Measurements from ENCODE around the gene SCN5A.

Gene SCN5A

DNA sequence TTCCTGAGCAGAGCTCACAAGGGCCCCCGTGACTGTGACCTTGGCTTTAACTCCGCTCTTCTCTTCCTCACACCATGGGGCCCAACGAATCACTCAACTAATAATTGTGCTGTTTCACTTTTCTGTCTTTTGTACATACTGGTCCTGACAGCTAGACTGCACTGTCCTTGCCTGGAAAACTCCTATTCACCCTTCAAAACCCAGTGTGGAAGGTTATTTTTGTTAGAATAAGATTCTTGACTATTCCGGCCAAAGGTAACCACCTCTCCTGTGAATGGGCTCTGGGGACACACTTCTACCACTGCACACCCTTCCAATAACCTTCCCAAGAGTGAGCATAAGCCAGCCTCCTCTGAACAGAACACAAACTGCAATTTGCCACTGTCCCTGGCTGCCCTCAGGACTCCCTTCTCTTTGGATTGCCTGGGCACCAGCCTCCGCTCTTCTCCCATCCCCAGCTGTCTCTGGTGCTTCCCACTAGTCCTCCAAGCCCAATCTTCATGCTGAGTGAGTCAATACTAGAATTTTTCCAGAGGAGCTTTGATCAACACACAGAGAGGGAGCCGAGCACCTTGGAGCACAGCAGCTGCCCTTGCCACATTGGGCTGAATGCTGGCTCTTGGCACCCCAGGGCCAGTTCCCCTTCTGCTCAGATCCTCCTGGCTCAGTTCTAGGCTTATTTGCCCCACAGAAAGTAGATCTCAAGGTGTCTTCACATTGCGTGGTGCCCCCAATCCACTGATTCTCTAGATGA is 2.1 kb downstream of the SCN5A start:
- no peak for DNase-seq (ENCODE audit: low spot score)

DNA sequence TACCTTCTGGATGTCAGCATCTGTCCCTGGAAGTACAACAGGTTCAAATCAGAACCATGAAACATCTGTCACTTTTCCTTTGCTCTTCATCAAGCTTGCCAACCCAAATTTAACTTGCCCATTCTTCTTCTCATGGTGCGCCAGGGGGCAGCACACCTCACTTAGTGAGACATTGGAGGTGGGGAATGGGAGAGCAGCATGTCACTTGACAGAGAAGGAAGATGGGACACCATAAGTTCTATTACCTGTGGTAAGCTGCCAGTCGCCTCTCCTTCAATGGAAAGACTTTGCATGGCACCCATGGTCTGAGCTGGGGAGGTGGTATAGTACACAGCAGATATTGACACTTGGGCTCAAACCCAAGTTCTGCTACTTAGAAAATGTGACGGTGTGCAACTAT is 2.9 kb downstream of the SCN5A start:
- no peak for DNase-seq (ENCODE audit: low spot score)

DNA sequence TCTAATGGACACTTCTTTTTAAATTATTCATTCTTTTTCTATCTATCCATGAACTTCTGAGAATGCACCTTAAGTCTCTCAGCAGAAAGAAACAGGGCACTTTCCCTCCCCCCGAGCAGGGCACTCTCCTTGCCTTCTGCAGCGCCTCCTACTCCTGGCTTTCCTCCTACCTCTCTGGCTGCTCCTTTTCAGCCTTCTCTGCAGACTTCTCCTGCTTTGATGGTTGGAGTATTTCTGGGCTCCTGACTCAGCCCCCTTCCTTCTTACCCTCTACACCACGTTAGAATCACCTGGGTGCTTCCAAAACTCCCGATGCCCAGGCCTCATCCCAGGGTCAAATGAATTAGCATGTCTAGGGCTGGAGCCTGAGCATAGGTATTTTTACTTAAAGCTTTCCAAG is 3.4 kb downstream of the SCN5A start:
- no peak for DNase-seq (ENCODE audit: low spot score)

DNA sequence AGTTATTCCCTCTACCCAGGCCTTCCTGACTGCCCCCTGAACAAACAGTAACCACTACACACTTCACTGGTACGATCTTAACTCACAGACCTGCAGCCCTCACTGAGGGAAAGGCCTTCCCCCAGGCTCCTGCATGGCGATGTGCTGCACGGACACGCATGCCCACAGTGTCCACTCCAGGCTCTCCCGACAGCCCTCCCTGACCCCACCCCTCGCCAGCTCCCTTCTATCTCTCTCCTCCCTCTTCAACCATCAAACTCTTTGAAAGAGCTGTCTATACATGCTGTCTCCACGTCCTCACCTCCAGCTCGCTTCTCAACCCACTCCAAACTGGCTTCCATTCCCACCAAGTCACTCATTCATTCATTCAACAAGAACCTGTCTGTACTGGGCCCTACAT is 3.9 kb downstream of the SCN5A start:
- DNase-seq (ENCODE audit: low spot score): no peak

DNA sequence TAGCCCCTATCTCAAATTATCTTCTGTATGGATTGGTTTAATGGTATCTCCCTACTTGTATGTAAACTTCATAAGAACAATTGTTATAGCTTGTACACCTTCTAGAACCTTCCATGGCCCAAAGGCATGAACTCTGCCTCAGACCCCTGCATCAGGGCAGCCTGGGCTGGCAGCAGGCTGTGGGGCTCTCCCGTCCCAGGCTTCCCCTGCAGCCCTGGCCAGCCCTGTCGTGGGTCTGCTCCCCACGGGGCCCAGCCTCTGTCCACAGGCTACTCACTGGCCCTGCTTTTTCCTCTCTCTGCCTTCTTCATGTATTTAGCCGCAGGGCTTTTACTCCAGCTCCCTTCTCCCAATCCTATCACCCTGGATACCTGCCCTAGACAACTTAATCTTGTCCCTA is 4.4 kb downstream of the SCN5A start:
- DNase-seq (ENCODE audit: low spot score): no peak

DNA sequence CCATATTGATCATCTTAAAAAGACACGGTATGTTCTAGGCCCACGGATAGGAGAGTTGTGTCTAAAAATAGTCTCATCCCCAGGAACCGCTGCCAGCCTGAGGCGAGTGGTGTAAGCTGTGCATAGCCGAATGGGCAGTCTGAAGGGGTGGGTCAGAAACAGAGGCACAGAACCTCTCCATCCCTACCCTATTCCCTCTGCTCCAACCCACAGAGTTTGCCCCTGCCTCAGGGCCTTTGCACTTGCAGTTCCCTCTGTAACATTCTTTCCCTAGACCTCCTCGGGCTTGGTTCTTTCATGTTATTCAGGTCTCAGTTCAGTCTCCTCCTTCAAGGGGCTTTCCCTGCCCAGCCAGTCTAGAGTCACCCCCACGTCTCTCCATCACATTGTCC is 4.8 kb downstream of the SCN5A start:
- no peak for DNase-seq (ENCODE audit: low spot score)

DNA sequence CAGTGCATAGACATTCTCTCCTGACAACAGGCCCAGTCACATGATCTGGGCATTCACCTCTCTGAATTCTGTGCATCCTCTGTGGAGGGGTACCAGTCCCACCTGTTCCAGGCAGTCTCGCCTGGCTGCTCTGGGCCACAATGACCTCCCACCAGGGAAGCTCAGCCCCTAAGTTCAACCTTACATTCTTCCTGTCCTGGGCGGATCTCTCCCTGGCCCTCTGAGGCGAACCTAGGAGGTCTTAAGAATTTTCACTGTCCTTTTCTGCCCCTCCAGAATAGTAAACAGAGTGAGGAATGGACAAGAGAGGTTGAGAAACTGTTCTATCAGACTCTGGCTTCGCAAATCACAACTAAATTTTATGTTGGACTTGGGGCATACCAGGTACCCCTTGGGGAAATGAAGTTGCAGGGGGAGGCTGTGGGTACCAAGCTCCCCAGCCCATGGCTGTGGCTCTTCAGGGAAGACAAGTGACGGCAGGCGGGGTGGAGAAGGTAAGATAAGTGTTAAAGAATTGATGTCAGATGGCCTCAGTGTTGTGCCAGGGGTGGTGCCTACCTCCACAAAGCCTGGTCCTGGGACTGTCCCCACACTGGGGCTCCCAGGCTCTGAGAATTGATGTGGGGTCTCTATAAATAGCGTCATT is 5.3 kb downstream of the SCN5A start:
- no peak for DNase-seq (ENCODE audit: low spot score)

DNA sequence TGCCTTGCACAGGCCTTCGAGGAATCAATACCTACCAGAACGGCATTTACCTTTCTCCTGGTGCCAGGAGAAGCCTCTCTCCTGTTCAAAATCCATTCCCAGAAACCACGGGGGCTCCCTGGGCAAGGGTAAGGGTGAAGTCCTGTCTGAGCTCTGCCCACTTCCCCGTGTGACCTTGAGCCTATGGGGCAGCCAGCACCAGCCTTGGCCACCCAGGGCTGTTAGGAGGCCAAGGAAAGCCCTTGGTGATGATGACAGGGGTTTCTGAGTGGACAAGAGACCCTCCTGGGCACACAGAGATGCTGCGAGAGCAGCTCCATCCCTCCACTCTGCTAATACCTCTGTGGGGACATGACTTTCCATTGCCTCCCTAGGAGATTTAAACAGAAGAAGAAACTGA is 5.9 kb downstream of the SCN5A start:
- no peak for DNase-seq (ENCODE audit: low spot score)

DNA sequence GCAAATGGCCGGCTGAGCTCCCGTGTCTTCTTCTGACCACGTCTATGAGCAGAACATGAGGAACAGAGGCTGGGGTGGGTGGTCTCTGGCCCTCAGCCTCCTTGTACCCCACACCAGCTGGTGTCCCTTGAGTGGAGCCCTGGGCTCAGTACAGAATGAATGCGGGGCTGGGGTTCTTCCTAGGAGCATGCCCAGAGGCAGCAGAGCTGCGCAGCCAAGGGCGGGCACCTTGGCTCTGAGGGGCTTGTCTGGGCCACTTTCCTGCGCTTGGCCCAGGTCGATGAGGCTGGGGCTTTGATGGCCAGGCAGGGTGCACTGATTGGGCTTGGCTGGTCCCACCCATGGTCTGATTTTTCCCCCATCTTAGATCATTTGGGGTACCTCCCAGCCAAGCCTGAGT is 6.4 kb downstream of the SCN5A start:
- DNase-seq (ENCODE audit: low spot score): no peak

DNA sequence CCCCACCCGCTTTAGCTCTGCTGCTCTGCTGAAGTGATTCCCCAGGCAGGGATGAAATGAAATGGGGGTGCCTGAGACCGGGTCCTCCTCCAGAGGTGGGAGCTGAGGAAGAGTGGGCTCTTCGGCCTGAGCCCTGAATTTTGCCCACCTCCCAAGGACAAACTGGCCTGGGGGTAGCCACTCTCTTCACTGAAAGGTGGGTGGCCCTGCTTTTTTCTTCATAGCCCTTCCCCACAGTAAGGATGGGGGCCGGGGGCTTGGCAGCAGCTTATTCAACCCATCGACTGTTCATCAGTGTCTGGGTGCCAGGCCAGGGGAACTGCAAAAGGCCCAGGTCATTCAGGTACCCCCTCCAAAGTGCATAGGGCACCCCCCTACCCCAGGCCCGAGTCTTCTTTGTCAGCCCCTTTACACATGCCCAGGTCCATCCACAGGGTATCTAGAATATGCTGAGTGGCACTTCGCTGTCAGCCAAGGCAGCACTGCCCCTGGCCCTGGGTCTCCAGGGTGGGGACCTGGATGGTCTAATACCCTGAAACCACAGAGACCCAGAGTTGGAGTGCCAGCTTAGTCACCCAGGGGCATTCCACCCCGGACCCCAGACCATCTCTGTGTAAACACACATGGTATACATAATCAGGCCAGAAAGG is 7.9 kb downstream of the SCN5A start:
- no peak for DNase-seq (ENCODE audit: low spot score)

DNA sequence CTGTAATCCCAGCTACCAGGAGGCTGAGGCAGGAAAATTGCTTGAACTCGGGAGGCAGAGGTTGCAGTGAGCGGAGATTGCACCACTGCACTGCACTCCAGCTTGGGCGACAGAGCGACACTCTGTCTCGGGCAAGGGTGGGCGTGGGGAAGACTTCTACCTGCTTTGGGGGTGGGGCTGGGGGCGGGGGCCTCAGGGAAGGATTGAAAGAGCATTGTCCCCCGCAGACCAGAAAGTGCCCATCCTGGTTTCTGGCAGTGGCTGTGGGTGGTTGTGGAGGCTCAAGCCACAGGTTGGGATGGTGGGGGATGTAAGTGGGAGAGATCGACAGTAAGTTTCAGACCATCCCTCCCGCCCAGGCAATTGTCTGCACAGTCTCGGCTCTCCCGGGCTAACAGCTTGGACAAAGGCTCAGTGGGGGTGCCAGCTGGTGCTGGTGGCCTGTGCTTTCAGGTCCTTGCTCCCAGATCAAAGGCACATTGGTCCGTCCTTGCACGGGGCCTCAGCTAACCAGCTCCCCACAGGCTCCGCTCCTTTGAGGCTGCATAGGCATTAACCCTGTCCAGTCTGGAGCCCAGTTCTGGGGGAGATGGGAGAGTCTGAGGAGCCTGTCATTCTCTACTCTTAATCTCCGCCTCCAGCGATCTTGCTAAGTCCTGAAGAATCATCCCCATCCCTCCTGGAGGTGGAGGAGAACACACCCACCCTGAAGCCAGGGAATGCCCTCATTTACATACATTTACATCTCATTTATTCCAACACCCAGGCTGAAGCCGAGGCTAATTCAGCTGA is 8.6 kb downstream of the SCN5A start:
- DNase-seq (ENCODE audit: low spot score): no peak

DNA sequence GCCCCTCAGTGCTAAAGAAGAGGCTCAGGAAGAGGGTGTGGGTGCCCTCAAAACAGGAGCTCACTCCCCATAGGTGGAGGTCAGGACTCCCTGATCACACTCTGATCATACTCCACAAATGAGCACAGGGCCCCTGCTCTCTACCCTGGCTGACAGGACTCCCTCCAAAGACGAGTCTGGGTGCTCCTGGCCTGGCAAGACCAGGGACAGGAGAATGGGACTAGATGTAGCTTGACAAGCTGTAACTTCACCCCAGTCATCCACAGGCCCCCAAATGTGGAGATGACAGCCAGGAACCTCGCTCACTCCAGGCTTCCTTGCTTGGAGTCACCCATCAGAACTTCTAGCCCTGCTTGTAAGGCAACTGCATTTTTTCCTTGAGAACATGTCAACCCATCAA is 11.1 kb downstream of the SCN5A start:
- no peak for DNase-seq (ENCODE audit: low spot score)

DNA sequence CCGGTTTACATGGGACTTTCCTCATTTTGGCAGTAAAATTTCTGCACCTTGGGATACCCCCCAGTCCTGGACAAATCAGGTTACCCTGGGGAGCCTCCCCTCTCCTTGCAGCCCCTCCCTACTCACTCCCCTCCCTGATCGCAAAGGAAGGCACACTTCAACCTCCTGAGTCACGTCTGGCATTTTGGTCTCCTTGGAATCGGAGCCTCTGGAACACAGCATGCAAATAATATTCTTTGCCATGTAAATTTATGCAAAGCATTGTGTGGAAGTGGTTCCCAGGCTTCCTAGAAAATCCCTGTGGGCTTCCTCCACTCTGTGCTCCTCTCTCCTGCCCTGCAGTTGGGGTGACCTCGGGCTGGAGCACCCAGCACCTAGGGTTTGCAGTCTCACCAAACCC is 11.6 kb downstream of the SCN5A start:
- no peak for DNase-seq (ENCODE audit: low spot score)

DNA sequence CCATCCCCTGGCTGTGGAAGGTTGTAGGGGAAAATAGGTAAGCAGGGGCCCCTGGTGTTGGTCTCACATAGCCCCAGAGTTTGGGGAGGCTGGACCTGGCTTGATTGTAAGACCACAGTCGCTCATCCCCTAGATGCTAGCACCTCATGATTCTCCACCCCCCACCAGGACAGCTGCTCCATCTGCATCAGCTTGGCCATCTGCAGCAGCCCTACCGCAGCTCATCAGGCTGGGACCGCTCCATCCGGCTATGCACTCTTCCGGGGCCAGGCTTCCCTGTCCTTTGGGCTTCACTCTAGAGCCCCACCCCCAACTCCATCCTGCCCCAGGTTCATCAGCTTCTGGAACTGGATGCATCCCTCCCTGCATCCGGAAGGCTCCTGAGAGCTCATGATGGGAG is 12.6 kb downstream of the SCN5A start:
- DNase-seq (ENCODE audit: low spot score): no peak

DNA sequence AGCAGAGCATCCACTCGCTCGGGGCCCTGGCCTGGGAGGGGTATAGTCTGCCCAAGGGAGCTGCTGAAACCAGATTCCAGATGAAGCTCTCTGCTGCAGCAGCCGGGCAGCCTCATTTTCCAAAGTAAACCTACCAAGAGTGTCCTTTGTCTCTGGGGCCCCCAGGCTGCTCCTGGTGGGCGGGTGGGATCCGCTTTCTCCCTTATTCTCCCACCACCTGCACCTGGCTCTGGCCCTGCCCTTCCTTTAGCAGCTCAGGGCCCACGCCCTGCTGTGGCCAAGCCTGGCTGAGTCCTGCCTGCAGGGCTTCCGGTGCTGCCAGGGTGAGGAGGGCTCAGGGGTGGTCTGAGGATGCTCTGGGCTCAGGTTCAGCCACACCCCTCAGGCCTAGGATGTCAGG is 13.0 kb downstream of the SCN5A start:
- no peak for DNase-seq (ENCODE audit: low spot score)

DNA sequence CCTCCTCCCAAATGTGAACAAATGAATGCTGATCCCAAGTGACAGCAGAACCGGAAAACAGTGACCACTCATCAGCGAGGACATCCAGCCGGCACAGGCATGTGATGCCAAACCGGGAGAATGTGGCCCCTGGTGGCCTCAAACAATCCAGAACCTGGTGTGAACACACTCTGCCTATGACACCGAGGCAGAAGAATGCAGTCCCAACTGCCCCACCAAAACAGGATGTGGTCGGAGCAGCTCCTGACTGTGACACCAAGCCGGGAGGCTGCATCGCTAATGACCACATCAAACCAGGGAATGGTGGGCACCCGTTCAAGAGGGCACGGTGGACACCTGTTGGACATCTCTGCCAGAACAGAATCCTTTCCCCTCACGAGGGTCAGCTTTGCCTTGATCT is 15.4 kb downstream of the SCN5A start:
- no peak for DNase-seq (ENCODE audit: low spot score)

DNA sequence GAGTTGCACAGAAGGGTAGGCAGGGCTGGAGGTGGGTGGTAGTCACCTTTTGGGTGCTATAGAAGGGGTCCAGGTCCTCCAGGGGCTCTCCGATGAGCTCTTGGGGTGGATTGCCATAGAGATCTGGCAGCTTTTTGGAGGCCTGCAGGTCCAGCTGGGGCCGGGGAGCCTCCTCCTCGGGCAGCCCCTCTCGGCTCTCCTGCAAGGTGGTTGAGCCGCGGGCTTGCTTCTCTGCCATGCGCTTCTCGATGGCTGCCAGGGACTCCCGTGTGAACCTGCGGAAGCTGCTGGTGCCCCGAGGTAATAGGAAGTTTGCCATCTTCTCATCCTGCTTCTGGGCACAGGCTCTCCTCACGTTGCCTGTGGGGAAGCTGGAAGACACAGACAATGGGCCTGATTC is 16.5 kb downstream of the SCN5A start:
- no peak for DNase-seq (ENCODE audit: low spot score)

DNA sequence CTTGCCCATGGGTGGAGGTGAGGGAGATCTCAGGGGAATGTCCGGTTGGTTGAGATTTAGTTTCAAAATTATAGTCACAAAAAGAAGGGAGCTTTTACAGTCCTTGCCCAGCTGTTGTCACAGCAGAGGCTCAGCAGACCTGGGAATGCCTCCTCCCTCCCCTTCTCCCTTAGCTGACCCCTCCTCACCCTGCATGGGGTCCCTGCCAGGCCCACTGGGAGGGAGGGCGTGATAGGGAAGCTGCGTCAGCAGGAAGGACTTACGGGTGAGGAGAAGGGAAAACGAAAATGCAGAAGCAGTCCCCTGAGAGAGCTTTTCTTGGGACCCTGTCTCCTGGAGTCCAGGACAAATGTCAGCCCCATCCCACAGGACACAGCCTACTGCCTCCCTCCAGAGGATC is 18.9 kb downstream of the SCN5A start:
- DNase-seq (ENCODE audit: low spot score): no peak

DNA sequence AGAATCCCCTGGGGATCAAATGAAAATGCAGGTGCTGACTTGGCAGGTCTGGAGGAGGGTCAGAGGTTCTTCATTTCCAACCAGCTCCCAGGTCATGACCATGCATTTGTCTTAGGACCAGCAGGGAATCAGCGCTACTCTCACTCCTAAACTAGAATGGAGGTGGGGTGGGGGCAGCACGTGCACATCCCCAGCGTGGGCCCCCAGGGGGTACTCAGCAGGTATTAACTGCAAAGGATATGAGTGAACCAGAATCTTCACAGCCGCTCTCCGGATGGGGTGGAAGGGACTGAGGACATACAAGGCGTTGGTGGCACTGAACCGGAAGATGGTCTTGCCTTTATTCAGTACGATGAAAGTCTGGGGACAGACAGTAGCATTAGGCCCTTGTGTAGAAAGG is 19.4 kb downstream of the SCN5A start:
- DNase-seq (ENCODE audit: low spot score): no peak

DNA sequence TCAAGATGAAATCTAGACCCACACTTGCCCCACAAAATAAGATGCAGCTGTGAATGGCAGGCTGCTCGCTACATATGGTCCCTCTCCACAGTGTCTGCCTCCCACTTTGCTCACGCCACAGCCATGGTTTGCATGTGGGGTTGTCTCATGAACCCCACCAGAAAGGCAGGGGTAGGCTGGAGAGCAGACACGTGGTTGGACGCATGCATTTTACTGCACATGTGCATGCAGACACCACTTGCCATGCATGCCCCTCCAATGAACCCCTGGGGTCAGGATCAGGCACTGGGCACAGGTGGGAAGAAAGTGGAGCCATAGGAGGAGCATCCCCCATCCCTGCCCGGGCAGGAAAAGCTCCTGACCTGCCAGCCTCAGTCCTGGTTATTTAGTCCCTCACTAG is 20.7 kb downstream of the SCN5A start:
- DNase-seq (ENCODE audit: low spot score): no peak

DNA sequence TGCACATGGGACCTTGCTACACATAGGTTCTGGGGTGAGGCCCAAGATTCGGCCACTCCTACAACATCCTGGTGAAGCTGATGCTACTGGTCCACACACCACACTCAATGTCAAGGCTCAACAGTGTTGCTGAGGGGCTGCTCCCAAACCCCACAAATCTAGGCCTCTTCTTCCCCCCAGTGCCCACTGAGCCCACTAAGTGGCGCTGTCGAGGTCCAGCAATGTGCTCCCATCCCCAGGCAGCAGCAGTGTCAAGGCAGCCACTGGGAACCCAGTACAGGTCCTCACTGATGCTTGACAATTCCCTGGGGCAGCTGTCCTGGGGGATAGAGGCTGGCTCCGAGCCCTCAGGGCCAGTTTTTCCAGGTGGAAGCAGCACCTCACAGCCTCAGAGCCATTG is 21.5 kb downstream of the SCN5A start:
- DNase-seq (ENCODE audit: low spot score): no peak

DNA sequence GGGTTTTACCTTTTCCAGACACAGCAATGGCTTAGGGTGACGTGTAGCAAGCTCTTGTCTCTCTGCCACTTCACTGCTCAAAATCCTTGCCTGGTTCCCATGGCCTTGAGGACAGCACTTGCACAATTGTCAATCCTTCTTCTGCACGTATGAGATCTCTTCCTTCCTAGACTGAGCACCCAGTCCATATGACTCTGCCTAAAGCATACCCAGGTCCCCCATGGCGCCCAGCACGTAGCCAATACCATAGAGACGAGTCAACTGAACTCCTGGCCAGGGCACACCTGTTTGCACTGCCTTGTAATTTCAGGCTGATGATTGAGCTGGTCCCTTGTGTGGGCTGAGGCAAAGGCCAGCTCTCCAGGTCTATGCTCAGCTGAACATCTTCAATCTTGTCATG is 23.3 kb downstream of the SCN5A start:
- no peak for DNase-seq (ENCODE audit: low spot score)

DNA sequence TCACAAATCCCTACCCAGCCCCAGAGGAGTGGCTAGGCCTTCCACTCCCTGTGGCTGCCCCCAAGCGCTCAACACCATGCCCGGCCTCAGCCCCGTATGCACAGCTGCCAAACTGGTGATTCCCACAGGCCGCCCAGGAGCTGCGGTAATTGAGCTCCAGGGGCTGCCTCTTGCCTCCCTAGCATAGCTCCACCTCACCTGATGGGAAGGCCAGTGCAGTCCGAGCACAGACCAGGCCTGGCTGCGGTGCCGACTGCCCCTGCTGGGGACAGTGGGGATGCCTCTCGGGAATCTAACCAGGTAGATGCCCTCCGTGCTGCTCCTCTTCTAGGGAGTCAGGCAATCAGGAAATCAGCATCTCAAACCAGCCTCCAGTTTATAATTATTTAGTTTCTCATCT is 25.9 kb downstream of the SCN5A start:
- DNase-seq (ENCODE audit: low spot score): no peak
